HG03103 (cell line): ENCODE measurements around the gene CDH3.

Experiments used
- ATAC-seq: cut with Tn5 transposase; IDR thresholded peaks from one replicate; pipeline ENCODE4 v1.9.1; 2021; ENCODE audit warnings: low read depth; ENCODE audit not compliant: unreplicated experiment

CDH3 gene

GRCh38 chr16:68733570-68733969 lies 88.5 kb downstream of the CDH3 start:
- no peak for ATAC-seq

- ATAC-seq: no peak
These were observed 89.7 kb downstream of the CDH3 start for GRCh38 chr16:68734782-68735181.

GRCh38 chr16:68736561-68736960 lies 91.5 kb downstream of the CDH3 start:
- no peak for ATAC-seq

GRCh38 chr16:68737046-68737729 lies 92.1 kb downstream of the CDH3 start, which contains the start of gene CDH1:
Gene CDH1, plus strand, starts transcription at chr16:68737292. Its CDS starts 124 bp downstream, at chr16:68737416.
- ATAC-seq: no peak

GRCh38 chr16:68737730-68738629 lies 92.9 kb downstream of the CDH3 start:
- ATAC-seq: no peak

- no peak for ATAC-seq
These were observed 95.0 kb downstream of the CDH3 start for GRCh38 chr16:68739964-68740627.

GRCh38 chr16:68740628-68741346 lies 95.7 kb downstream of the CDH3 start:
- no peak for ATAC-seq

- ATAC-seq: no peak
These were observed 98.6 kb downstream of the CDH3 start for GRCh38 chr16:68743664-68744063.

- ATAC-seq: no peak
These were observed 99.7 kb downstream of the CDH3 start for GRCh38 chr16:68744744-68745280.

- no peak for ATAC-seq
These were observed 101.8 kb downstream of the CDH3 start for GRCh38 chr16:68746951-68747350.

GRCh38 chr16:68749432-68749831 lies 104.3 kb downstream of the CDH3 start:
- no peak for ATAC-seq
